Spinal cord (tissue), 10 donors: Measurements from ENCODE around the gene NAA16. TPM values are rescaled to one million over a fixed set of nuclear protein-coding genes. Genes with fewer than 3 reads are reported as not detected.

ENCODE experiments used
- DNase-seq, 6 donors: peaks; one replicate each; pipeline versions ENCODE4 v3.0.0 to v3.0.0-alpha.2; 2013 to 2015; ENCODE audit warnings: low spot score in 6 of 6, low read depth in 4 of 6
- H3K27ac ChIP-seq: one replicate; pipeline ENCODE4 v1.5.1; 2013; ENCODE audit warnings: low read depth, low read length, control low read depth
- H3K27me3 ChIP-seq: one replicate; pipeline ENCODE4 v1.6.1; 2013; ENCODE audit warnings: low read length; ENCODE audit not compliant: control insufficient read depth, insufficient read depth
- H3K36me3 ChIP-seq: one replicate; pipeline ENCODE4 v1.6.1; 2013; ENCODE audit warnings: low read length; ENCODE audit not compliant: control insufficient read depth, insufficient read depth
- H3K4me1 ChIP-seq: one replicate; pipeline ENCODE4 v1.6.1; 2013; ENCODE audit warnings: low read length; ENCODE audit not compliant: control insufficient read depth, insufficient read depth
- H3K4me3 ChIP-seq: one replicate; pipeline ENCODE4 v1.5.1; 2013; ENCODE audit warnings: low read depth, low read length, control low read depth
- H3K9me3 ChIP-seq: one replicate; pipeline ENCODE4 v1.6.1; 2013; ENCODE audit warnings: low read length; ENCODE audit not compliant: control insufficient read depth, insufficient read depth
- WGBS: methylation state at CpG from one replicate; pipeline ENCODE4 v1.1.5; 2013; ENCODE audit warnings: missing lambda C conversion rate; ENCODE audit not compliant: insufficient coverage; 5-methylcytosine and 5-hydroxymethylcytosine counted together
- polyA plus RNA-seq, 2 donors: library from polyadenylated mRNA; unstranded; fragments of 120-200 nt; gene quantifications; one replicate each; pipeline ENCODE4 v1.2.1, GENCODE V29; 2013; ENCODE audit not compliant: insufficient read length in 2 of 2
- total RNA-seq, 2 donors: library from RNA; depleted of rRNA in 1 of 2; stranded (reverse); fragments of 120-200 nt in 1 of 2; fragments of >200 nt in 1 of 2; gene quantifications; one replicate each; pipeline versions ENCODE4 v1.2.3 to v1.2.4, GENCODE V29; 2013 to 2014
- donor health status: healthy.

The NAA16 gene
- total and polyA plus RNA-seq, 4 donors = 22.8 to 36.1 (median 29.3) TPM

DNA sequence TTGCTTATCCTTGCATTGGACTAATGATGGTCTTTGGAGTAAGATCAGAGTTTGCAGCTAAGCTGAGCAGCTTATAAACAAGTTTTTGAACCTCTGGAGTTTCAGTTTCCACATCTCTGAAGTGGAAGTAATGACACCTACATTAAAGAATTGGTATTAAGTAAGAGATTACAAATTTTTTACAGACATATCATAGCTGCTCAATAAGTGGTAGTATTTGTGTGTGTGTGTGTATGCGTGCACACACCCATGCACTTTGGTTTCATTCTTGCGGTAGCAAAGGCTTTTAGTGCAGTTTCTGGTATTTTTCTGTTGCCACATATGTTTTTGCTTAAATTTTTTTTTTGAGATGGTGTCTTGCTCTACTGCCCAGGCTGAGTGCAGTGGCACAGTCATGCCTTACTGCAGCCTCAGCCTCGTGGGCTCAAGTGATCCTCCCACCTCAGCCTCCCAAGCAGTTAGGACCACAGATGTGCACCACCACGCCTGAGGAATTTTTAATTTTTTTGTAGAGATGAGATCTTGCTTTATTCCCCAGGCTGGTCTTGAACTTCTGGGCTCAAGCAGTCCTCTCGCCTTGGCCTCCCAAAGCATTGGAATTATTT is 4.5 kb downstream of the NAA16 start:
- H3K4me3 ChIP-seq = no peak overlapping the region
- DNase-seq = no peak
- no peak overlapping the region for H3K27ac ChIP-seq
- 92% methylated on average over 4 of the region's 5 CpGs for WGBS
- peaks cover 7% of the 10 kb centered on the region for H3K4me1 ChIP-seq
- peaks cover 4% of the 10 kb centered on the region for H3K36me3 ChIP-seq
- H3K27me3 ChIP-seq = no peaks in the 10 kb centered on the region
- H3K9me3 ChIP-seq = no peaks in the 10 kb centered on the region

- no peaks in the 10 kb centered on the region for H3K27me3 ChIP-seq
- no peak for DNase-seq
- H3K9me3 ChIP-seq = no peaks in the 10 kb centered on the region
- no peak overlapping the region for H3K4me3 ChIP-seq
- peaks cover 4% of the 10 kb centered on the region for H3K36me3 ChIP-seq
- no CpG with 5 or more reads among the region's 1 CpG for WGBS
- H3K27ac ChIP-seq = no peak overlapping the region
- H3K4me1 ChIP-seq = peaks cover 7% of the 10 kb centered on the region
Measured at GRCh38 chr13:41317243-41317642, 6.2 kb downstream of the NAA16 start.

DNA sequence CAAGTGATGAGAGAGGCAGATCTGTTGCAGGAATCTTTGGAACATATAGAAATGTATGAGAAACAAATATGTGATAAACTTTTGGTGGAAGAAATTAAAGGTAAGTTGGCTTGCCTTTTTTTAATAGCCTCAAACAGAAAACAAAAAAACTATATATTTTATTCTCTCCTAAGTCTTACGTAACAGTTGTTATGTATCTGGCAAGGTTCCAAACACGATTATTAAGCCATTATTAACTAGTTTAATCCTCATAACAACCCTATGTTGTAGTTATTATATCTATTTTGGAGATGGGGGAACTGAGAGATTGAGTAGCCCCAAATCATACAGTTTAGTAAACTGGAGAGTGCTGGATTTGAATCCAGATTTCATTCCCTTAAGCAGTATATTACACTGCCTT is 14.7 kb downstream of the NAA16 start:
- H3K4me3 ChIP-seq = no peak overlapping the region
- no peaks in the 10 kb centered on the region for H3K4me1 ChIP-seq
- H3K36me3 ChIP-seq = peaks cover 12% of the 10 kb centered on the region
- H3K27me3 ChIP-seq = no peaks in the 10 kb centered on the region
- no CpG with 5 or more reads among the region's 2 CpGs for WGBS
- DNase-seq = no peak
- H3K27ac ChIP-seq = no peak overlapping the region
- no peaks in the 10 kb centered on the region for H3K9me3 ChIP-seq

DNA sequence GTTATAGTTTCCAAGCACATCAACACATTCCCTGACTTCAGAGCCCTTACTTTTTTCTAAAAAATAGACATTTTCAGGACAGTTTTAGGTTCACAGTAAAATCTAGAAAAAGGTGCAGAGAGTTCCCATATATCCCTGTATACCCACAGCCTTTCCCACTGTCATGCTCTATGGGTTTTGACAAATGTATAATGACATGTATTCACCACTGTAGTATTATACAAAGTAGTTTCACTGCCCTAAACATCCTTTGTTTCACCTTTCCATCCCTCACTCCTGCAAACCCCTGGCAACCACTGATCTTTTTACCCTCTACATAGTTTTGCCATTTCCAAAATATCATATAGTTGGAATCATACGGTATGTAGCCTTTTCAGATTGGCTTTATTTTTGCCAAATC is 15.6 kb downstream of the NAA16 start:
- no CpG with 5 or more reads among the region's 1 CpG for WGBS
- H3K27me3 ChIP-seq = no peaks in the 10 kb centered on the region
- no peaks in the 10 kb centered on the region for H3K9me3 ChIP-seq
- no peak overlapping the region for H3K27ac ChIP-seq
- peaks cover 12% of the 10 kb centered on the region for H3K36me3 ChIP-seq
- DNase-seq = no peak
- H3K4me1 ChIP-seq = no peaks in the 10 kb centered on the region
- no peak overlapping the region for H3K4me3 ChIP-seq

- no peak for DNase-seq
- Histone ChIP-seq H3K27me3 (no peaks in the 10 kb centered on the region), H3K4me3 (no peak overlapping the region), H3K36me3 (peaks cover 11% of the 10 kb centered on the region), H3K9me3 (no peaks in the 10 kb centered on the region), H3K4me1 (no peaks in the 10 kb centered on the region), H3K27ac (no peak overlapping the region)
- 100% methylated on average over 1 of the region's 3 CpGs for WGBS
Measured at GRCh38 chr13:41327994-41328790, 17.1 kb downstream of the NAA16 start.

DNA sequence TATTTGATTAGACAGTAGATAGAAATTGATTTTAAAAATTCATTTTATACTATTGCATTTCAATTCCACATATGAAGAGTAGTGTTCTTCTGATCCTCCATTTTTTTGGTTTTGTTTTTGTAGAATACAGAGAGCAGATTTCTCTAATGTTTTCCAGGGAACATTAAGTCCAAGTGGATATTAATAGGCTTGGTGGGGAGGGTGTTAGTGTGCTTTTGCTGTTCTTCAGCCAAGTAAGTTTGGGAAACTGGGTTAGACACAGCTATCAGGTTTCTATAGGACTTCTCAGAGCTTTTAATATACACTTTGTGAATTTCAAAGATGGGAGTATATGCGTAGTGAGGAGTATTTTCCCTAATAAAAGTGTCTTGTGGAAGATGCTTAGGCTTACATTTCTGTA is 21.8 kb downstream of the NAA16 start:
- Histone ChIP-seq H3K9me3 (no peaks in the 10 kb centered on the region), H3K27ac (no peak overlapping the region), H3K36me3 (no peaks in the 10 kb centered on the region), H3K4me3 (no peak overlapping the region), H3K4me1 (no peaks in the 10 kb centered on the region), H3K27me3 (no peaks in the 10 kb centered on the region)
- DNase-seq = no peak
- WGBS = no CpG with 5 or more reads among the region's 1 CpG

DNA sequence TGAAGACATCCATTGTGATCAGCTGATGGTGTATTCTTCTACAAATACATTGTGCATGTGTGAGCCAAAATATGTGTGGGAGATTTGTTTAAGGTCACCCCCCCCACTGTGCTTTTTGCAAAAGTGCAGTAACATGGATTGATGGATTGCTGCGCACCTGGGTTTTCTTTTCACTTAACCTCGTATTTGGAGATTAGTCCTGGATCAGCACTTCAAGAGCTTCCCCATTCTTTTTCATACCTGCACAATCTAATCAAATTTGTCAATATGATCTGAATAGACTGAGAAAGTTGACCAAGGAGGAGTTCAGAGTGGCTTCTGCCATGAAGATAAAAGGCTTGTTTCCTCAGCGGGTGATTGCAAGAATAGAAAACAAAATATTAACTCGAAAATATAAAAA is 23.7 kb downstream of the NAA16 start:
- WGBS = no CpG with 5 or more reads among the region's 4 CpGs
- no peaks in the 10 kb centered on the region for H3K4me1 ChIP-seq
- no peak for DNase-seq
- peaks cover 5% of the 10 kb centered on the region for H3K36me3 ChIP-seq
- H3K27ac ChIP-seq = no peak overlapping the region
- no peak overlapping the region for H3K4me3 ChIP-seq
- H3K27me3 ChIP-seq = no peaks in the 10 kb centered on the region
- no peaks in the 10 kb centered on the region for H3K9me3 ChIP-seq

GRCh38 chr13:41344358-41344757 is 33.3 kb downstream of the NAA16 start:
- Histone ChIP-seq H3K4me3 (no peak overlapping the region), H3K4me1 (no peaks in the 10 kb centered on the region), H3K9me3 (no peaks in the 10 kb centered on the region), H3K36me3 (peaks cover 13% of the 10 kb centered on the region), H3K27ac (no peak overlapping the region), H3K27me3 (no peaks in the 10 kb centered on the region)
- no peak for DNase-seq
- 90% methylated on average over 2 of the region's 4 CpGs for WGBS

- Histone ChIP-seq H3K36me3 (peaks cover 17% of the 10 kb centered on the region), H3K27ac (no peak overlapping the region), H3K27me3 (no peaks in the 10 kb centered on the region), H3K4me3 (no peak overlapping the region), H3K9me3 (no peaks in the 10 kb centered on the region), H3K4me1 (no peaks in the 10 kb centered on the region)
- DNase-seq = no peak
- 100% methylated on average over 4 of the region's 9 CpGs for WGBS
Measured at GRCh38 chr13:41345165-41345913, 34.3 kb downstream of the NAA16 start.
